ENCODE measurements around the gene MOSPD3.

DNA sequence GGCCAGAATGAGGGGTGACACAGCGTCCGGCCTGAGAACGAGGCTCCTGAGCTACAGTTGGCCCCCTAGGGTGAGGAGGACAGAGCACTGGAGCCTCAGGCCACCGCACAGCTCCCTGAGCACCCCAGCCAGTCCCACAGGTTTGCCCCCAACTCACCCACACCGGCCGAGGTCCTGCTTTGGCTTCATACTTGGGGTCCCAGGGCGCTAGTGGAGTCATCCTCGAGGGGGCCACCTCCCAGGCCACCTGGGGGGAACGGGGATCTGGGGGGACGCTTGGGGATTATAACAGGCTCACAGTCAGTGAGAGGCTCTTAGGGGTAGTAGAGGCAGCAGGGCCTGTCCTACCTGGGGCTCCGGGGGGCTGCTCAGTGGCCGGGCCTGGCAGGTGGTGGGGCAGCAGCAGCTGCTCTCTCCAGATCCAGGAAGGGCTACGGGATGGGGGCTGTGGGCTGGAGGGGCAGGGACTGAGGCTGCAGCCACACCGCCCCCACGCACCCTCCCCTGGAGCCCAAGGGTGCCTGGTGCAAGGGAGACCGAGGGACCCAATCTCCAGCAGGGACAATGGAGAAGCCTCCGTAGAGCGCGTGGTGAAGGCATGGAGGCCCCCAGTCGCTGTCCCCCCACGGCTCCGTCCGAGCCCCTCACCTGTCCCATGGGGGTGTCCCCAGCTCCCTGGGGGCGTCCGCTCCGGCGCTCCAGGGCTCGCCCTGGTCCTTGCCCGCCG, 39.2 kb upstream of the MOSPD3 start:
- no peak for TF ChIP-seq SIN3A (IDR thresholded peaks at IDR 0.05; ENCODE audit: borderline replicate concordance, insufficient read depth, low read depth, low read length)
- TF ChIP-seq, protein P1, sequence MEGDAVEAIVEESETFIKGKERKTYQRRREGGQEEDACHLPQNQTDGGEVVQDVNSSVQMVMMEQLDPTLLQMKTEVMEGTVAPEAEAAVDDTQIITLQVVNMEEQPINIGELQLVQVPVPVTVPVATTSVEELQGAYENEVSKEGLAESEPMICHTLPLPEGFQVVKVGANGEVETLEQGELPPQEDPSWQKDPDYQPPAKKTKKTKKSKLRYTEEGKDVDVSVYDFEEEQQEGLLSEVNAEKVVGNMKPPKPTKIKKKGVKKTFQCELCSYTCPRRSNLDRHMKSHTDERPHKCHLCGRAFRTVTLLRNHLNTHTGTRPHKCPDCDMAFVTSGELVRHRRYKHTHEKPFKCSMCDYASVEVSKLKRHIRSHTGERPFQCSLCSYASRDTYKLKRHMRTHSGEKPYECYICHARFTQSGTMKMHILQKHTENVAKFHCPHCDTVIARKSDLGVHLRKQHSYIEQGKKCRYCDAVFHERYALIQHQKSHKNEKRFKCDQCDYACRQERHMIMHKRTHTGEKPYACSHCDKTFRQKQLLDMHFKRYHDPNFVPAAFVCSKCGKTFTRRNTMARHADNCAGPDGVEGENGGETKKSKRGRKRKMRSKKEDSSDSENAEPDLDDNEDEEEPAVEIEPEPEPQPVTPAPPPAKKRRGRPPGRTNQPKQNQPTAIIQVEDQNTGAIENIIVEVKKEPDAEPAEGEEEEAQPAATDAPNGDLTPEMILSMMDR (IDR thresholded peaks at IDR 0.05) = no peak
